HUDEP-2 (cell line): ENCODE results near the gene GALNTL6.

Experiments
- DNase-seq, 76 experiments: peaks; one replicate each; lab custom pipeline; 2025; ENCODE audit not compliant: unreplicated experiment in 76 of 76; lab: John Stamatoyannopoulos, UW

The GALNTL6 gene

DNA sequence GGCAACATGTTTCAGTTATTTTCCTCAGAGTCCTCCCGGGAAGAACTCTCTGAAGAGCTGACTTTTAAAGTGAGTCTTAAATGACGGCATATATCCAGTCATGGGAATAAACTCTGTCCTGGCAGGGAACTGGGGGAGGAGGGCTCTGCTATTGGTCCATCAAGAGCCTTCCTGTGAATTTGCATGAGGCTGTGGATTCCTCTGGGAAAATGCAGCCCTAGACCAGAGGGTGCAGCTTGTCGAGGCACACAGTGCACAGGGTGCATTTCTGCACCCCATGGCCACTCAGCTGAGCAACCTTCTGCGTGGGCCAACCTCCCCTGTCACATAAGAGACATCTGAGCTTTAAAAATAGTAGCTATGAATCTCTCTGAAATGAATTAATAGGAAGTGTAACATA is 360.0 kb downstream of the GALNTL6 start:
- no peak for DNase-seq

DNA sequence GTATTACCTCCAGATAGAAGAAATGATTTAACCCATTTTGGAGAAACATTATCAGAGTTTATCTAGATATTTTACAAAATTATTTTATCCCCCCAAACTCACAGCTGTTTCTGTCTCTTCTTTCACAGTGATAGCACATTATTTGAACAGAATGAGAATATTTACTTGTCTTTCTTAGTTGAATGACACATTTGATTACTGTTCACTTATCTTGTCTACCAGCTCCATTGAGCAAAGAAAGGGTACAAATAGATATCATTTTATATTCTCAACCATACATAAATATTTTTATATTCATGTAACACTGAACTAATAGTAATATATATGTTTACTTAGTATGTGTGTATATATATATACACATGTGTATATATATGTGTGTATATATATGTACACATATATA is 364.2 kb downstream of the GALNTL6 start:
- DNase-seq: no peak

DNA sequence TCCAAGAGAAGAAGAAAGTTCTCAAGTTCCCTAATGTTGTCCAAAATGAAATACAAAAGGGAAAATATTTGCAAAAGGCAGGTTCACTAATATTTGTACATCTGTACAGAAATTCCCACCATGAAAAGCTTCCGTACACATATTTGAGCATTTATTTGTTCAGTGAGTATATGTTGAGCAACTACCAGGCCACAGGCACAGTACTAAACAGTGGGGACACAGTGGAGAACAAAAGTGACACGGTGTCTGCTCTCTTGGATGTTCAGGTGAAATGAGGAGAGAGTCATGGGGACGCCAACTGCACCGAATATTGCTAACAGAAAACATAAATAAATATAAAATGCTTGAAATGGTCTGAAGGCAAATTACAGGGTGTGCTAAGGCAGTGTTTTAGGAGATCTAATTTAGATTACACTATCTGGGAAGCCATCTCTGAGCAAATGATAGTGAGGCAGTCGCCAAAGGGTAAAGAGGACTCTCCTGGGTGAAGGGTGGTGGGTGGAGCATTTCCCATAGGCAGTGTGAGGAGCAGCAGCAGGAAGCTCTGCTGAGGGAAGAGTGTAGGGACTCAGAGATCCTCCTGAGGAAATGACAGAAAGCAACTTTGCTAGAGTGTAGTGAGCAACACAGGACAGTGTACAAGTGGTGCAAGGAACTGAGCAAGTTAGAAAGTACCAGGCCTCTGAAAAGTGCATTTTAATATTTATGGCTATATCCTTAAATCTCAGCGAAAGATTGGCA is 375.2 kb downstream of the GALNTL6 start:
- DNase-seq: no peak

DNA sequence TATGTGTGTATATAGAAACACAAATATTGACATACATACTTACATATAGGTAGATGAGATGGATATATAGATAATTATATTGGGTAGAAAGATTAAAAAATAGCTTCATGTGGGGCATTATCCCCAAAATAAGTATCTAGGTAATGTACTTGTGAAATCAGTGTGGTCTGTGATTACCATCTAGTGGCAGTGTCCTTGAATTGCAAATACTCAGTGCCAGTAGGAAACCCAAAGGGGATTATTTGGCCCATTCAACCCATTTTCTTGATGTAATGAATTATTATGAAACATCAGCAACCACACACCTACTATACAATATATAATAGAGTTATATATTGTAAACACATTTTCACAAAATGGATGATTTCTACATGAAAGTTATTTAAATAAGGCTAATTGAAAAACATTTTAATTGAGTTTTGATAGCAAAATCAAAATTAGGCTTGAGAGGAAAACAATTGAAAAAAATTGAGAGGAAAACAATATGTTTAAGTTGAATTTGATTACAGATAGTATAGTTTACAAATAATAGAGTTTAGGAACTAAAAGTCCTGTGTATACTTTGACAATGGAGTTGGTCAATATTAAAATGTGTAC is 389.4 kb downstream of the GALNTL6 start:
- DNase-seq: peak in 15 of 76 experiments; percentile 1 to 24 (median 4)

DNA sequence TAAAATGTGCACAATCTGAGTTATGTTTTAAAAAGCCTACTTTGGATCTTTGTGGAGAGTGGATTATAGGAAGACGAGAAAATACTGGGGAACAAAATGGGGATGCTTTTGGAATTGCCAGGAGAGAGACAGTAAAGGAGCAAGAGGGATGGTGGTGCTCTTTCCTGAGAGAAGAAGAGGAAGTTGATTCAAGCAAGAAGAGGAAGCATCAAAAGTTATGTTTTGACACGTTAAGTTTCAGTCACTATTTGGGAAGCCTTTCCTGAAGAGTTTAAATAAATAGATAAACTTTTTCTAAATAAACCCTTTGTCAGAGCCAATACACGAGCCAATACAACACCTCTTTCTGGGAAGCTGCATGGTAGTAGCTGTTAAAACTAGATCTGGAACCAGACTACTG is 394.1 kb downstream of the GALNTL6 start:
- DNase-seq: no peak

DNA sequence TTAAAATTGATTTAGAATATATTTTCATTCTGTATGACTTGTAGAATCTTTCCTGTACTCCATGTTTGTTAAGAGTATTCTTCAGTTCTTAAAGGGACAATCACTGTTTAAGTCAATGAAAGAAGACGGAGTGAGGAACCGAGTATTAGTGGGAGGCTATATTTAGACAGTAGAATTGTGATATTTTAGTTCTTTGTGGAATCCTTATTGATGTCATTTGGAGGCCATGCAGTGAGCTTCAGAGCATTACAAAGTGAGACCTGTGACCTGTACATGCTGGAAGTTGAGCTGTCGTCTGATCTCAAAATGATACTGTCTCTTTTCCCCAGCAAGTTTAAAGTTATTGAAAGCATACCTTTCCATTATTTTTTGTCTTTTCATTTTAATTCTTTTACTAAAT is 394.7 kb downstream of the GALNTL6 start:
- DNase-seq: no peak

DNA sequence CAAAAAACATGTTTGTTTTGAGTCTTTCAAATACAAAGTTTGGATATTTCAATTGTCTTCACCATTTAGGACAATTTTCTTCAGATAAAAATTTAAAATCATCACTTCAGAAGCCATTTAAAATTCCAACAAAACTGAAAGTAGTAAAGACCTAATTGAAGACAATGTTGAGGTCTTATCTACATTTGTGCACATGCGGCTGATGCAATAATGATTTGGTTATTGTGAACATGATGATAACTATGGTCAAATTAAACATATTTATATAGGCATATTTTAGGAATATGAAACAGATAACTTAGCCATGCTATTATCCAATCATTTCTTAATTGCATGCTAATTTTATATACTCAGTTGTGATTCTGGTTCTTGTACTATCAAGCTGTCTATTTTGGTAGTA is 407.5 kb downstream of the GALNTL6 start:
- no peak for DNase-seq

DNA sequence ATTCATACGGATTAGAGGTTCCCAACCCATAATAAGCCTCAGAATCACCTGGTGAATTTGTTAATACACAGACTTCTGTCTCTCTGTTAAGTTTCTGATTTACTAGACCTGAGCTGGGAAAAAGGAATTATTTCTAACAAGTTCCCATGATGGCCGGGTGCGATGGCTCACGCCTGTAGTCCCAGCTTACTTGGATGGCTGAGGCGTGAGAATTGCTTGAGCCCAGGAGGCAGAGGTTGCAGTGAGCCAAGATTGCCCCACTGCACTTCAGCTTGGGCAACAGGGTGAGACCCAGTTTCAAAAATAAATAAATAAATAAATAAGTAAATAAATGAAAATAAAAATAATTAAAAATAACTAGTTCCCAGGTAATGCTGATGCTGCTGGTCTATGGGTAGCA is 412.3 kb downstream of the GALNTL6 start:
- no peak for DNase-seq

DNA sequence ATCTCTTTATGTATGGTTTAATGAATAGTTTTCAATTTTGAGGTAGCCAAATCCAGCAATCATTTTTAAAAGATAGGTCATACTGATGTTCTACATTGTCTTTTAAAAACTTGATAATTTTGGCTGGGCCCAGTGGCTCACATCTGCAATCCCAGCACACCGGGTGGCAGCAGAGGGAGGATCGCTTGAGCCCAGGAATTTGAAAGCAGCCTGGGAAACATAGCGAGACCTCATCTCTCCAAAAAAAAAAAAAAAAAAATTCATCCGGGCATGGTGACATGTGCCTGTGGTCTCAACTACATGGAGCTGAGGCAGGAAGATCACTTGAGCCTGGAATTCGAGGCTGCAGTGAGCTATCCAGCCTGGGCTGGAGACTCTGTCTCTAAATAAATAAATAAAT is 419.8 kb downstream of the GALNTL6 start:
- no peak for DNase-seq

DNA sequence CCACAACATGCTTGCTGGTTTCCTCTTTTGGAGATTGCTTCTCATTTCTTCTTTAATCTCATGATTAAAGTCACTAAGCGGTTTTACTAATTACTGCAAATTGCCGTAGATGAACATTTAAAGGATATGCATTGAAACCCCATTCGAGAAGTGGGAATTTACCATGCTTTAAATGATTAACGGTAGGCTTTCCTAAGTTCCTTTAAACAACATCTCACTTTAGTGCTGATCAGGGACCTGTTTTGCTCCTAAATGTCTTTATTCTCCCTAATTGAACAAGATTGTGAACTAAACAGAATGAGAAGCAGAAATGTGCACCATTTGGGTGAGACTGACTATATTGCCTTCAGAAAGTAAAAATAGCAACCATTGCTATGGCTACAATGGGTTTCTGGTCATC is 430.3 kb downstream of the GALNTL6 start:
- DNase-seq: no peak

DNA sequence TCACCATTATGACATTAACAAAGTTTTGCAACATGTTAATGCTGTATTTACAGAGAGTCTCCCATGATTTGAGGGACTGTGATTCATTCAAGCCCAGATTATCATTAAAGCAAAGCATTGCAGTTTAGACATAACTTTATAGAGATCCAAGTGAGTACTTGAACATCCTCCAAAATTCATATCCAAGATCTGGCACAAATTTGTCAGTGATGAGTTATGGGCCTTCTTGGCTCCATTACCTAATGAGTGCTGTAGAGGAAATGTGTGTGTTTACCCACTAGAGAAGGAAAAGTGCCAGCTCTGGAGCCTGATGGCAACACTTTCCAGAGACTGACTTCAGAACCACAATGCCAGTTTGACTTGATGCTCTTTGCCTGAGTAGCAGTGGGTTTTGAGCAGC is 432.3 kb downstream of the GALNTL6 start:
- no peak for DNase-seq

DNA sequence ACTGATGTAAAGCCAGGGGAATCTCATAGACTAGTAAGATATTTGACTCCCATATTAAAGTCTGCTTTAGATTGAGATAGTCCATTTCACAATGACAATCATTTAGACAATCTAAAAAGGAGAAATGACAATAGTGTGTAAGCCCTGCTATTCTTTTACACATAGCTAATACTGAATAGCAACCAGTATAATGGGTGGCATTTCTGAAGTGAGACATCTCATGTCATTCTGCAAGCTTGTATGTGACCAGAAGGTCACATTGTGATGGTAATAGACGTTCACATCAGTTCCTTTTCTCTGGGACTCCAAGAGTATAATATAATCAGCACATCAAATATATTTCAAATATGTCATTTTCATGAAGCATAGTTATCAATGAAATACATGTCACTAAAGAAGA is 440.2 kb downstream of the GALNTL6 start:
- DNase-seq: no peak

DNA sequence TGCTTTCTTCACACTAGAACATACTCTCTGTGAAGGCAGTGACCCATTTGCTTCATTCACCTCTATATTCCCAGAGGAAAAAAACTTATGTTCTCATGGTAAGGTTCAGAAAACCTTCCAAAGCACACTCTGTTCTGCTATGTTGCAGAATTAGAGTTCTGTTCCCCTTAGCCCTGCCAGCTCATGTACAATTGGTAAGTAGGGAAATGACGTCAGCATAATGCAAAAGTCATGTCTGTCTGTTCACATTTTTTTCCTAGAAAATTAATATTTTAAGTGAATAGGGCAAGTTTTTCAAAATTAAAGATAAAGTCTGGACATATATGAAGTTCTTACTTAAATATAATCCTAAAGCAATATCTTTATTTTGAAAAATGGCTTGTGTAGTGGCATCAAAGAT is 443.6 kb downstream of the GALNTL6 start:
- DNase-seq: no peak

DNA sequence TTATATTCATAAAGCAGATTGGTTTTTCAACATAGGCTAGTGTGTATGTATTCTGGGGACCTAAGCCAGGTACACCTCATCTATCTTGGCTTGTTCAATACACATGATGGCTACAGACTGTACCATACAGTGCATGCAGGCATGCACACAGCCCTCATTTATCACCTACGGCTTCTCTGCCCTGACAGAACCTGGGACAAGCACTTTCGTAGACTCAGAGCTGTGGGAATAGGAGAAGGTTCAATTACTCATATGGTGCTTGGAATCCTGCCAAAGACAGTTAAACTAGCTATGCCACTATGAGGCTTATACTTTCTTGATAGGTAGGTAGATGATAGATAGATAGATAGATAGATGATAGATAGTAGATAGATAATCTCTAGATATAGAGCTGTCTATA is 457.2 kb downstream of the GALNTL6 start:
- no peak for DNase-seq

DNA sequence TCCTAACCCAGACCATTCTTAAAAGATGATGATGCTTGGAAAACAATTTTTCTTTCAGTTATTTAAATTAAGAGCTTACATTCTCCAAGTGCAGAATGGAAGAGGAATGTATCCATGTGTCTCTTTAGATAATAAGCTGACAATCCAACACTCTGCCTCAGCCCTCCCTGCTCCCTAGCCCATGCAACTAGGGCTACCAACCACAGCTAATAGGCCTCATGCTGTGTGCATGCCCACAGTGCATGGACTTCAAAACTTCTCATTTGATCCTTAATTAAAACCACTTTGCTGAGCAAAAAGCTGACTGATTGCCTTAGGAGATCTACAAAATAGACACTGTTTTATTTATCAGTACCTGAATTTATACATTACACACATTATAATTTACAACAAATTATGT is 473.9 kb downstream of the GALNTL6 start:
- no peak for DNase-seq

DNA sequence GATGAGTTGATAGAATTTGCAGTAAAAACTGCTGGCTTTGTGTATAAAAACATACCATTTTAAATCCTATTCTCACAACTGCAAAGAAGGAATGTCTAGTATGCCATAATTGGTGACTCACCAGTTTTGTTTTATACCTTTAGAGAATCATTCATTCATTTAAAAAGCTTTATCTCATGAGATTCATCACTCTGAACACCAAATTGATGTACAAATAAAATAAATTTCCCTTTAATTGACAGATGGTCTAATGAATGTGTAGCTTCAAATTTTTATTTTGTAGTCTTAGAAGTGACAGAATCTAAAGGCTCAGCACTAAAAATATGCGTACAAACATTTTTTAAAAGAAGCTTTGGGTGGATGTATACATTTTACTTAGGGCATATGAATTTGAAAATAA is 492.5 kb downstream of the GALNTL6 start:
- DNase-seq: no peak

DNA sequence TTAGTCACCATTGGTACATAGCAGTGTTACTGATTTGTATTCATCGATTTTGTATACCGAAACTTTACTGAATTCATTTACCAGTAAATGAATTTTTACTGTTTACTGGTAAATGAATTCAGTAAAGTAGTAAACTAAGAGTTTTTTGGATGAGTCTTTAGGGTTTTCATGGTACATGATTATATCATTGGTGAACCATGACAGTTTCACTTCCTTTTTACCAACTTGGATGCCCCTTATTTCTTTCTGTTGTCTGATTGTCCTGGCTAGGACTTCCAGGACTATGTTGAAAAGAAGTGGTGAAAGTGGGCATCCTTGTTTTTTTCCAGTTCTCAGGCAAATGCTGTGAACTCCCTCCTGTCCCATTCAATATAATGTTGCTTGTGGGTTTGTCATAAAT is 494.9 kb downstream of the GALNTL6 start:
- no peak for DNase-seq

DNA sequence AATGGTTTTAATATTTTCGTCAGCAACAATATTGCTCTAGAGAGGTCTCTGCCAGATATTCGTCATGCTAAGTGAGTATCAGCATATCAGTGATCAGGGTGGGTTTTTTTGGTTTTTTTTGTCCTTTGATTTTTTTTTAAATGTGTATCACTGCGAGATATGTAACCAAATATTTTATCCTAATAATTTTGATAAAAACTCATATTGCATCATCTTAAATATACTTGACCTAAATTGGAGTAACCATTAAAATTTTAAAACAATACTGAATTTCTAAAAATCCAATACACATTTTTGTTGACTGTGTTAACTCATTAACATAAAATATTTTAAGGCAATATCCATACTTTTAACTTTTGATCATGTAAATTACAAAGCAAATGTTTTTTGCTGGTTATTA is 498.5 kb downstream of the GALNTL6 start:
- DNase-seq: no peak

DNA sequence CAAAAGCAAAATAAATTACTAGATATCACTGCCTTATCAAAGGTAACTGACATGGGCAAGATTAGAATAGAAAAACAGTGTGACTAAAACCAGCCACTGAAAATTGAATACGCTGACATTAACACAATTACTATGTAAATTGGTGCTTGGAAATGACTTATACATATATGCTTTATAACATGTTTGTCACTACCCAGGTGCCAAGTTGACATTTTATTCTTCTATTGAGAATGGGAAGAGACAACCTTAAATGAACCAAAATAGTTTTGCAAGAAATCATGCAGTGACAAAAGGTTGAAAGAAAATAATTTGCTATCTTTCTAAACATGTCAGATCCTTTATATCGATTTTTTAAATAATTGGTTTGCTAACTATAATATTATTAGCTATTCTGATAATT is 510.1 kb downstream of the GALNTL6 start:
- DNase-seq: no peak

DNA sequence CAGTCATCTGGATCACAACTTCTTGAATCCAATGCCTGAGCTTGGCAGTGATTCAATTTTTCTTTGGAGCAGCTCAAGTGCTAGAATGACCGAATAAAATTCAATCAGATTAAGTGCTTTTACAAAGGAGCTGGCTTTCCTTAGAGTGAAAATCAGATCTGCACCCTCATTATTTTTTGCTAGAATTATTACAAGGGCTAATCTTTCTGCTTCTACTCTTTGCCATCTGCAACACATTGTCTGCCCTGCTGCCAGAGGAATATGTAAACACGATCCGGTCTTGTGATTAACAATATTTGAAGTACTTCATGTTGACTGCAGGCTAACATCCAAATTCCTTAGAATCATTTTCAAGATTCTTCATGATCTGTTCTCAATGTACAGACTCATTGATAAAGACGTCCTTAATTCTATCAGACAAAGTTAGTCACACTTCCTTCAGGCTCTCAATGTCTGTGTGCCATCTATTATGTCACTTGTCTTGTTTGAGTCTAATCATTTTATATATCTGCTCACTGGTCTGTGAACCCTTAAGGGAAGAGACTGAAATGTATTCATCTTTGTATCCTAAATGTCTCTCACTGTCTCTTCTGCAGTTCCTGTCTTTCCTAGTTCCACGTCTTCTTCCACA is 531.2 kb downstream of the GALNTL6 start:
- no peak for DNase-seq

DNA sequence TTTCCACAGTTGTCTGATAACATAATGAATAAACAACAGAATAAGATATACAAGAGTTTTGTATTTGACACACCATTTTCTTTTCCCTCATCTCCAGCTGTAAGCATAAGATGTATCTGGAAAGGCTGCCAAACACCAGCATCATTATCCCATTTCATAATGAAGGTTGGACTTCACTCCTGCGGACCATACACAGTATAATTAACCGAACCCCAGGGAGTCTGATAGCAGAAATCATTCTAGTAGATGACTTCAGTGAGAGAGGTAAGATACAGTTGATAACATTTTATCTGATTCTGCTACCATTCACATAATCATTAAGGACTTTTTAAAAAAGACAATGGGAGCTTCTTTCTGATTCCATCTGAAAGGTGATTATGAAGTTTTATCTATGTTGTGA is 535.2 kb downstream of the GALNTL6 start:
- no peak for DNase-seq

DNA sequence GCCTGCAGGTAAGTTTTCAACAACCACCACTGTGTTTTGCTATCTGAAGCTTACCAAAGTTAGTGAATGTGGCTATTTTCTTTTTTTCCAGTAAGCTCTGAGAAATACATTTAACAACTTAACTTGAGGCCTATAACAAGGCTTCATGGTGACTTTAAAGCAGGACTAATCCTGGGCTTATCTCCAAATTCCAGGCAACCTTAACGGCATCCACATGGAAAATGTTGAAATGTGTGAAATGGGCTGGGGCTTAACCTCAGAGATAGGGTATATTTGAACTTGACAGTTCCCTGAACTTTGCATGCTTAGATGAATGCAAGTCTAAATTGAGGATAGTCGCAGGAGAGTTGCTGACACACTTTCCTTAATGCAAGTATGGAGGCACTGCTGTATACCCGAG is 539.2 kb downstream of the GALNTL6 start:
- no peak for DNase-seq
